SK-N-SH treated with all-trans-retinoic acid at 6 μM for 48 hours (cell line): ENCODE results near the gene ZBTB46.
"Not testable (repeated sequence)": the region's sequence is repeated elsewhere in the genome, so short reads cannot be mapped to it uniquely, and the experiment has no call there.

Experiments
- ATAC-seq: fragments of 200-7000 bp; cut with Tn5 transposase; 3 replicates; pipeline ENCODE4 v1.9.1; 2020; ENCODE audit warnings: mild to moderate bottlenecking, moderate library complexity
- ARNTL ChIP-seq: fragments of 450-650 bp; formaldehyde crosslinking; IDR thresholded peaks from 2 replicates; pipeline ENCODE4 v1.5.0; 2020; ENCODE audit warnings: low read depth, mild to moderate bottlenecking, moderate library complexity, borderline replicate concordance
- BACH2 ChIP-seq: fragments of 250-450 bp; sonication (Bioruptor Pico); IDR thresholded peaks from 2 replicates; pipeline ENCODE4 v1.9.0; 2021; ENCODE audit warnings: mild to moderate bottlenecking, borderline replicate concordance
- CSDC2 ChIP-seq: fragments of 250-450 bp; sonication (Bioruptor Pico); IDR thresholded peaks from 2 replicates; pipeline ENCODE4 v1.5.0; 2020; ENCODE audit warnings: mild to moderate bottlenecking, moderate library complexity
- ESRRG ChIP-seq: fragments of 250-450 bp; sonication (Bioruptor Pico); IDR thresholded peaks from 2 replicates; pipeline ENCODE4 v1.6.1; 2021; ENCODE audit warnings: mild to moderate bottlenecking
- GLIS3 ChIP-seq: fragments of 250-450 bp; sonication (Bioruptor Pico); IDR thresholded peaks from 2 replicates; pipeline ENCODE4 v1.5.0; 2020; ENCODE audit warnings: mild to moderate bottlenecking, moderate library complexity
- ISL1 ChIP-seq: fragments of 250-450 bp; sonication (Bioruptor Pico); IDR thresholded peaks from 2 replicates; pipeline ENCODE4 v2.1.2; 2022; ENCODE audit warnings: mild to moderate bottlenecking, moderate library complexity
- OSR1 ChIP-seq: fragments of 250-450 bp; sonication (Bioruptor Pico); IDR thresholded peaks from 2 replicates; pipeline ENCODE4 v1.8.0; 2022; ENCODE audit warnings: moderate library complexity, mild to moderate bottlenecking, inconsistent platforms
- PPARA ChIP-seq: fragments of 250-450 bp; sonication (Bioruptor Pico); IDR thresholded peaks from 2 replicates; pipeline ENCODE4 v1.5.0; 2020; ENCODE audit warnings: mild to moderate bottlenecking, borderline replicate concordance
- RARB ChIP-seq: fragments of 250-450 bp; sonication (Bioruptor Pico); IDR thresholded peaks from 2 replicates; pipeline ENCODE4 v1.8.0; 2021; ENCODE audit warnings: mild to moderate bottlenecking, moderate library complexity
- SNAI2 ChIP-seq: fragments of 250-450 bp; sonication (Bioruptor Pico); IDR thresholded peaks from 2 replicates; pipeline ENCODE4 v1.5.0; 2020; ENCODE audit warnings: mild to moderate bottlenecking, moderate library complexity
- TCF4 ChIP-seq: fragments of 250-450 bp; sonication (Bioruptor Pico); IDR thresholded peaks from 2 replicates; pipeline ENCODE4 v1.8.0; 2021; ENCODE audit warnings: mild to moderate bottlenecking, moderate library complexity, borderline replicate concordance
- TOX ChIP-seq: fragments of 250-450 bp; sonication (Bioruptor Pico); IDR thresholded peaks from 2 replicates; pipeline ENCODE4 v1.8.0; 2021; ENCODE audit warnings: mild to moderate bottlenecking, moderate library complexity, borderline replicate concordance
- ZC3H10 ChIP-seq: fragments of 250-450 bp; sonication (Bioruptor Pico); IDR thresholded peaks from 2 replicates; pipeline ENCODE4 v1.5.1; 2021; ENCODE audit warnings: mild to moderate bottlenecking, moderate library complexity
- ZFP30 ChIP-seq: fragments of 450-650 bp; formaldehyde crosslinking; IDR thresholded peaks from 2 replicates; pipeline ENCODE4 v1.5.0; 2022; ENCODE audit warnings: mild to moderate bottlenecking, moderate library complexity
- ZNF565 ChIP-seq: fragments of 450-650 bp; formaldehyde crosslinking; conservative IDR thresholded peaks from 2 replicates; pipeline ENCODE4 v1.5.0; 2020; ENCODE audit warnings: low read depth, mild to moderate bottlenecking, moderate library complexity
- ZNF70 ChIP-seq: fragments of 450-650 bp; formaldehyde crosslinking; IDR thresholded peaks from 2 replicates; pipeline ENCODE4 v1.5.0; 2020; ENCODE audit warnings: mild to moderate bottlenecking, moderate library complexity
- ZNF8 ChIP-seq: fragments of 450-650 bp; formaldehyde crosslinking; IDR thresholded peaks from 2 replicates; pipeline ENCODE4 v1.5.0; 2020; ENCODE audit warnings: mild to moderate bottlenecking, moderate library complexity
- TF ChIP-seq, protein P1 (sequence below): fragments of 250-450 bp; sonication (Bioruptor Pico); IDR thresholded peaks from 2 replicates; pipeline ENCODE4 v1.5.0; 2020; ENCODE audit warnings: mild to moderate bottlenecking, moderate library complexity
- TF ChIP-seq, protein P2 (sequence below): fragments of 250-450 bp; sonication (Bioruptor Pico); IDR thresholded peaks from 2 replicates; pipeline ENCODE4 v1.8.0; 2020; ENCODE audit warnings: mild to moderate bottlenecking, moderate library complexity, borderline replicate concordance
- TF ChIP-seq, protein P3 (sequence below): fragments of 250-450 bp; sonication (Bioruptor Pico); IDR thresholded peaks from 2 replicates; pipeline ENCODE4 v1.5.1; 2021; ENCODE audit warnings: mild to moderate bottlenecking, moderate library complexity
- TF ChIP-seq, protein P4 (sequence below): fragments of 250-450 bp; sonication (Bioruptor Pico); IDR thresholded peaks from 2 replicates; pipeline ENCODE4 v1.5.1; 2020; ENCODE audit warnings: low read depth, mild to moderate bottlenecking, moderate library complexity
- TF ChIP-seq, protein P5 (sequence below): fragments of 250-450 bp; sonication (Bioruptor Pico); IDR thresholded peaks from 2 replicates; pipeline ENCODE4 v1.8.0; 2021; ENCODE audit warnings: low read depth, mild to moderate bottlenecking, moderate library complexity, borderline replicate concordance

ZBTB46 gene

DNA sequence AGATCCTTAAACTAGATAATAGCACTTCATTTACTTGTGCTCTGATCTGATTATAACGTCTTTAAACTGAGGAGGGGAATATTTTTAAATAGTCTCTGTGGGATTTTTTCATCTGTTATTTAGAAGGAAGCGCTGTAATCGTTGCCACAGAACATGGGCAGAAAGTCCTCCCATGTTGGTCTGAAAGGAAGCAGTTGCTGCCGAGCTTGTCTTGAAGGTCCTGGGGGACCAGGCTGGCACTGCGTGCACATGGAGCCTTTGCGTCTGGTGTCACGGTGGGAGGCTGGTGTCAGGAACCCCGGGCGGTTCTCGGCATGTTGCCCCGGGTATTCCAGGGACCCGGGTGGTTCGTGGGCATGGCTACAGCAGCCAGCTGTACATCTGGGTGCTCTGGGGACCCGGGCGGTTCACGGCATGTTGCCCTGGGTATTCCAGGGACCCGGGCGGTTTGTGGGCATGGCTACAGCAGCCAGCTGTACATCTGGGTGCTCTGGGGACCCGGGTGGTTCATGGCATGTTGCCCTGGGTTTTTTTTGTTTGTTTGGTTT lies 45.5 kb upstream of the ZBTB46 start:
- ATAC-seq: no peak
- TF ChIP-seq, protein P1, sequence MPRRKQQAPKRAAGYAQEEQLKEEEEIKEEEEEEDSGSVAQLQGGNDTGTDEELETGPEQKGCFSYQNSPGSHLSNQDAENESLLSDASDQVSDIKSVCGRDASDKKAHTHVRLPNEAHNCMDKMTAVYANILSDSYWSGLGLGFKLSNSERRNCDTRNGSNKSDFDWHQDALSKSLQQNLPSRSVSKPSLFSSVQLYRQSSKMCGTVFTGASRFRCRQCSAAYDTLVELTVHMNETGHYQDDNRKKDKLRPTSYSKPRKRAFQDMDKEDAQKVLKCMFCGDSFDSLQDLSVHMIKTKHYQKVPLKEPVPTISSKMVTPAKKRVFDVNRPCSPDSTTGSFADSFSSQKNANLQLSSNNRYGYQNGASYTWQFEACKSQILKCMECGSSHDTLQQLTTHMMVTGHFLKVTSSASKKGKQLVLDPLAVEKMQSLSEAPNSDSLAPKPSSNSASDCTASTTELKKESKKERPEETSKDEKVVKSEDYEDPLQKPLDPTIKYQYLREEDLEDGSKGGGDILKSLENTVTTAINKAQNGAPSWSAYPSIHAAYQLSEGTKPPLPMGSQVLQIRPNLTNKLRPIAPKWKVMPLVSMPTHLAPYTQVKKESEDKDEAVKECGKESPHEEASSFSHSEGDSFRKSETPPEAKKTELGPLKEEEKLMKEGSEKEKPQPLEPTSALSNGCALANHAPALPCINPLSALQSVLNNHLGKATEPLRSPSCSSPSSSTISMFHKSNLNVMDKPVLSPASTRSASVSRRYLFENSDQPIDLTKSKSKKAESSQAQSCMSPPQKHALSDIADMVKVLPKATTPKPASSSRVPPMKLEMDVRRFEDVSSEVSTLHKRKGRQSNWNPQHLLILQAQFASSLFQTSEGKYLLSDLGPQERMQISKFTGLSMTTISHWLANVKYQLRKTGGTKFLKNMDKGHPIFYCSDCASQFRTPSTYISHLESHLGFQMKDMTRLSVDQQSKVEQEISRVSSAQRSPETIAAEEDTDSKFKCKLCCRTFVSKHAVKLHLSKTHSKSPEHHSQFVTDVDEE (CRISPR knock-in tag): no peak
- TF ChIP-seq ZC3H10 (CRISPR knock-in tag): no peak
- TF ChIP-seq ZFP30 (CRISPR knock-in tag): no peak
- TF ChIP-seq PPARA (CRISPR knock-in tag): no peak
- no peak for TF ChIP-seq CSDC2 (CRISPR knock-in tag)
- TF ChIP-seq OSR1 (CRISPR knock-in tag): no peak
- TF ChIP-seq ISL1 (CRISPR knock-in tag): no peak
- TF ChIP-seq, protein P2, sequence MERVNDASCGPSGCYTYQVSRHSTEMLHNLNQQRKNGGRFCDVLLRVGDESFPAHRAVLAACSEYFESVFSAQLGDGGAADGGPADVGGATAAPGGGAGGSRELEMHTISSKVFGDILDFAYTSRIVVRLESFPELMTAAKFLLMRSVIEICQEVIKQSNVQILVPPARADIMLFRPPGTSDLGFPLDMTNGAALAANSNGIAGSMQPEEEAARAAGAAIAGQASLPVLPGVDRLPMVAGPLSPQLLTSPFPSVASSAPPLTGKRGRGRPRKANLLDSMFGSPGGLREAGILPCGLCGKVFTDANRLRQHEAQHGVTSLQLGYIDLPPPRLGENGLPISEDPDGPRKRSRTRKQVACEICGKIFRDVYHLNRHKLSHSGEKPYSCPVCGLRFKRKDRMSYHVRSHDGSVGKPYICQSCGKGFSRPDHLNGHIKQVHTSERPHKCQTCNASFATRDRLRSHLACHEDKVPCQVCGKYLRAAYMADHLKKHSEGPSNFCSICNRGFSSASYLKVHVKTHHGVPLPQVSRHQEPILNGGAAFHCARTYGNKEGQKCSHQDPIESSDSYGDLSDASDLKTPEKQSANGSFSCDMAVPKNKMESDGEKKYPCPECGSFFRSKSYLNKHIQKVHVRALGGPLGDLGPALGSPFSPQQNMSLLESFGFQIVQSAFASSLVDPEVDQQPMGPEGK: no peak
- no peak for TF ChIP-seq TCF4 (CRISPR knock-in tag)
- TF ChIP-seq TOX (CRISPR knock-in tag): no peak
- no peak for TF ChIP-seq SNAI2 (CRISPR knock-in tag)
- no peak for TF ChIP-seq ARNTL (CRISPR knock-in tag)
- TF ChIP-seq, protein P3, sequence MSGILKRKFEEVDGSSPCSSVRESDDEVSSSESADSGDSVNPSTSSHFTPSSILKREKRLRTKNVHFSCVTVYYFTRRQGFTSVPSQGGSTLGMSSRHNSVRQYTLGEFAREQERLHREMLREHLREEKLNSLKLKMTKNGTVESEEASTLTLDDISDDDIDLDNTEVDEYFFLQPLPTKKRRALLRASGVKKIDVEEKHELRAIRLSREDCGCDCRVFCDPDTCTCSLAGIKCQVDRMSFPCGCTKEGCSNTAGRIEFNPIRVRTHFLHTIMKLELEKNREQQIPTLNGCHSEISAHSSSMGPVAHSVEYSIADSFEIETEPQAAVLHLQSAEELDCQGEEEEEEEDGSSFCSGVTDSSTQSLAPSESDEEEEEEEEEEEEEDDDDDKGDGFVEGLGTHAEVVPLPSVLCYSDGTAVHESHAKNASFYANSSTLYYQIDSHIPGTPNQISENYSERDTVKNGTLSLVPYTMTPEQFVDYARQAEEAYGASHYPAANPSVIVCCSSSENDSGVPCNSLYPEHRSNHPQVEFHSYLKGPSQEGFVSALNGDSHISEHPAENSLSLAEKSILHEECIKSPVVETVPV (CRISPR knock-in tag): no peak
- TF ChIP-seq ZNF565 (CRISPR knock-in tag): no peak

DNA sequence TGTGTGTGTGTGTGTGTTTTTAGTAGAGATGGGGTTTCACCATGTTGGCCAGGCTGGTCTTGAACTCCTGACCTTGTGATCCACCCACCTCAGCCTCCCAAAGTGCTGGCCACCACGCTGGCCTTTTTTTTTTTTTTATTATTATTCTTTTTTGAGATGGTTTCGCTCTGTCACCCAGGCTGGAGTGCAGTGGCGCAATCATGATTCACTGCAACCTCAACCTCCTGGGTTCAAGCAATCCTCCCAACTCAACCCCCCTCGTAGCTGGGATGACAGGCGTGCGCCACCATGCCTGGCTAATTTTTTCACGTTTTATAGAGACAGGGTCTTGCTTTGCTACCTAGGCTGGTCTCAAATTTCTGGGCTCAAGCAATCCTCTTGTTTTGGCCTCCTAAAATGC lies 43.2 kb upstream of the ZBTB46 start:
- ATAC-seq: not testable (repeated sequence)

DNA sequence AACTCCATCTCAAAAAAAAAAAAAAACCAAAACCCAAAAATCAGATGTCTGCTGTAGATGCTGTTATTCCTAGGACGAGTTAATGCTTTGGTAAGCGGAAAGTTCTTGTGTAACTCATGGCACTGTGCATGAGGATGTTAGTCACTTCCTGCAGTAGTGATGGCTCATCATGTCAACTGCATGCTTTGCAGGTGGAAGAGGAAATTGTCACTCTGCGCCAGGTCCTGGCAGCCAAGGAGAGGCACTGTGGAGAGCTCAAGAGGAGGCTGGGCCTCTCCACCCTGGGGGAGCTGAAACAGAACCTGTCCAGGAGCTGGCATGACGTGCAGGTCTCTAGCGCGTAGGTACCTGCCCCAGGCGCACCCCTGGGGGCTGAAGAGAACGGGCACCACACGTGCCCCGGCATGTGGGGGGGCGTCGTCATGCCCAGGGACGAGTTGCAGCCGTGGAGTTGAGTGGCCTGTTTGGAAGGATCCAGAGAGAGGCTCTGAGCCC lies 42.5 kb upstream of the ZBTB46 start:
- TF ChIP-seq SNAI2 (CRISPR knock-in tag) (no peak), ZNF70 (CRISPR knock-in tag) (no peak)
- no peak; the same call in 2 of the 3 replicates for ATAC-seq

DNA sequence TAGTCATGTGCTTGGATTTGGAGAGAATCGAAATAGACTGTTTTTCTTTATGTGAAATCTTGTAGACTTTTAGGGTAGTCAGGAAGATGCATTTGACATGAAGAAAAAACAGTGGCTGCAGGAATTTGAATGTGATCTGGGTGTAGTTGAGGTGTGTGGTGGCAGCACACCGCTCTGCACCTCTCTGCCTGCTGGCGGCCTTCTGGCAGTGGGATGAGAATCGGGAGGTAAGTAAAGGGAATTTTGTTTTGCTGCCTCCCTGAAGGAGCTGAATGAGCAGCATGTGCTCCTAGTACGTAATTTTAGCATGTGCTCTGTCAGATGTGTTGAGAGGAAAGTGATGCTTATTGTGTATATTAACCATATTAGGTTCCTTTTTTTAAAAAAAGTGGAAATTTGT lies 37.2 kb upstream of the ZBTB46 start:
- ATAC-seq: no peak
- TF ChIP-seq, protein P4, sequence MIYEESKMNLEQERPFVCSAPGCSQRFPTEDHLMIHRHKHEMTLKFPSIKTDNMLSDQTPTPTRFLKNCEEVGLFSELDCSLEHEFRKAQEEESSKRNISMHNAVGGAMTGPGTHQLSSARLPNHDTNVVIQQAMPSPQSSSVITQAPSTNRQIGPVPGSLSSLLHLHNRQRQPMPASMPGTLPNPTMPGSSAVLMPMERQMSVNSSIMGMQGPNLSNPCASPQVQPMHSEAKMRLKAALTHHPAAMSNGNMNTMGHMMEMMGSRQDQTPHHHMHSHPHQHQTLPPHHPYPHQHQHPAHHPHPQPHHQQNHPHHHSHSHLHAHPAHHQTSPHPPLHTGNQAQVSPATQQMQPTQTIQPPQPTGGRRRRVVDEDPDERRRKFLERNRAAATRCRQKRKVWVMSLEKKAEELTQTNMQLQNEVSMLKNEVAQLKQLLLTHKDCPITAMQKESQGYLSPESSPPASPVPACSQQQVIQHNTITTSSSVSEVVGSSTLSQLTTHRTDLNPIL (CRISPR knock-in tag): no peak
- TF ChIP-seq BACH2: no peak
- TF ChIP-seq TCF4 (CRISPR knock-in tag): no peak
- no peak for TF ChIP-seq RARB
- TF ChIP-seq, protein P5, sequence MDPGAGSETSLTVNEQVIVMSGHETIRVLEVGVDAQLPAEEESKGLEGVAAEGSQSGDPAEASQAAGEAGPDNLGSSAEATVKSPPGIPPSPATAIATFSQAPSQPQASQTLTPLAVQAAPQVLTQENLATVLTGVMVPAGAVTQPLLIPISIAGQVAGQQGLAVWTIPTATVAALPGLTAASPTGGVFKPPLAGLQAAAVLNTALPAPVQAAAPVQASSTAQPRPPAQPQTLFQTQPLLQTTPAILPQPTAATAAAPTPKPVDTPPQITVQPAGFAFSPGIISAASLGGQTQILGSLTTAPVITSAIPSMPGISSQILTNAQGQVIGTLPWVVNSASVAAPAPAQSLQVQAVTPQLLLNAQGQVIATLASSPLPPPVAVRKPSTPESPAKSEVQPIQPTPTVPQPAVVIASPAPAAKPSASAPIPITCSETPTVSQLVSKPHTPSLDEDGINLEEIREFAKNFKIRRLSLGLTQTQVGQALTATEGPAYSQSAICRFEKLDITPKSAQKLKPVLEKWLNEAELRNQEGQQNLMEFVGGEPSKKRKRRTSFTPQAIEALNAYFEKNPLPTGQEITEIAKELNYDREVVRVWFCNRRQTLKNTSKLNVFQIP (CRISPR knock-in tag): no peak
- TF ChIP-seq ZNF8 (CRISPR knock-in tag): no peak
- TF ChIP-seq, protein P2: no peak
- no peak for TF ChIP-seq ESRRG (CRISPR knock-in tag)
- no peak for TF ChIP-seq ZNF565 (CRISPR knock-in tag)
- TF ChIP-seq GLIS3 (CRISPR knock-in tag): no peak
- TF ChIP-seq CSDC2 (CRISPR knock-in tag): no peak

DNA sequence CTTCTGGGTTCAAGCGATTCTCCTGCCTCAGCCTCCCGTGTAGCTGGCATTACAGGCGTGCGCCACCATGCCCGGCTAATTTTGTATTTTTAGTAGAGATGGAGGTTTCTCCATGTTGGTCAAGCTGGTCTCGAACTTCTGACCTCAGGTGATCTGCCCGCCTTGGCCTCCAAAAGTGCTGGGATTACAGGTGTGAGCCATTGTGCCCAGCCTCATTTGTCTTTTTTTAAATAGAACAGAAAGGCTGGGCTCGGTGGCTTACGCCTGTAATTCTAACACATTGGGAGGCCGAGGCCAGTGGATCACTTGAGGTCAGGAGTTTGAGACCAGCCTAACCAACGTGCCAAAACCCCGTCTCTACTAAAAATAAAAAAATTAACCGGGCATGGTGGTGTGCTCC lies 36.0 kb upstream of the ZBTB46 start:
- not testable (repeated sequence) for ATAC-seq
